ENCODE measurements around the gene STK32B.

DNA sequence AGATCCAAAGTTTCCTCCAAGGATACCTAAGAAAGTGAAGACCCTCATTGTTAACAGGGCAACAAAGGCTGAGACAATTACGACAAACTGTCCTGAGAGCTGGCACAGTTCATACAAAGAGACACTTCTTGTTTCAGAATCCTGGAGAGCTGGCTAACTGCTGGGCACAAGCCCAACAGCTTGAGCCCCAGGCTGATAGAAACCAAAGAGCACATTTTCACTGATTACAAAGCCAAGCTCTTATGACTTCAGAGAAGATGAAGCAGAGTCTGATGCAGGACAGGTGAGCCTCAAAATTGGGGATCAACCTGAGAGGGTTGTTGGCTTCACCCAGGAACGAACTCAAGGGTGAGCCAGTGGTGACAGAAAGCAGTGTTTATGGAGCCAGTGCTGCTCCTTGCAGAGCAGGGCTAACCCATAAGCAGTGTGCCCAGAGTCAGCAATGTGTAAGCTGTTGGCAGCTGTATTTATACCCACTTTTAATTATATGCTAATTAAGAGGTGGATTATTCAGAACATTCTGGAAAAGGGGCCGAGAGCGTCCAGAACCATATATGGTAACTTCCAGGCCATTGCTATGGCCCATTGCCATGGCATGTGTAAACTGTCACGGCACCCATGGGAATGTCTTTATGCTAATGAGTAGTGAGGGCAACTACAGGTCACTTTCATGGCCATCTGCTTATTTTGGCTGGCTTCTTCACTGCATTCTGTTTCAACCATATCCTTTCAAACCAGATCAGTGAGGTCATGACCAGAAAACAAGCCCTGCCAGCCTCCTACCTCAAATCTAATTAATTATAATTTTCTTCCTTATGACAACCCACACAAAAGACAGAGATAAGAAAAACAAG, 473.4 kb downstream of the STK32B start:
- TF ChIP-seq POLR2A (IDR thresholded peaks at IDR 0.05) (no peak), CTCF (IDR thresholded peaks at IDR 0.05) (no peak)
